GM12878 (cell line): ENCODE measurements around the gene TBC1D19. TPM values are rescaled to one million over a fixed set of nuclear protein-coding genes. Genes with fewer than 3 reads are reported as not detected.
A peak's percentile ranks its signal among the peaks of the same experiment; 100 is the strongest.

Experiments used
- BCLAF1 ChIP-seq: fragments of 450-650 bp; IDR thresholded peaks from 2 replicates; pipeline ENCODE4 v1.6.1; 2017; ENCODE audit warnings: antibody characterized with exemption, mild to moderate bottlenecking, moderate library complexity
- CBX3 ChIP-seq: fragments of 200-600 bp; sonication (generic); IDR thresholded peaks from 2 replicates; pipeline ENCODE4 v1.6.1; 2016; ENCODE audit warnings: low read depth, borderline replicate concordance
- DPF2 ChIP-seq: fragments of 450-650 bp; IDR thresholded peaks from 2 replicates; pipeline ENCODE4 v1.6.1; 2017; ENCODE audit warnings: mild to moderate bottlenecking
- E2F8 ChIP-seq: fragments of 450-650 bp; IDR thresholded peaks from 2 replicates; pipeline ENCODE4 v1.6.1; 2018; ENCODE audit warnings: mild to moderate bottlenecking, low read depth, moderate library complexity; ENCODE audit not compliant: partially characterized antibody
- IRF3 ChIP-seq: fragments of 450-650 bp; IDR thresholded peaks from 2 replicates; pipeline ENCODE4 v1.6.1; 2014; ENCODE audit warnings: mild to moderate bottlenecking
- JUNB ChIP-seq: IDR thresholded peaks from 2 replicates; pipeline ENCODE4 v1.6.1; 2016; ENCODE audit warnings: antibody characterized with exemption, mild to moderate bottlenecking
- SIN3A ChIP-seq: IDR thresholded peaks from 2 replicates; pipeline ENCODE4 v1.6.1; 2012; ENCODE audit warnings: low read depth, low read length, improper control_type of control experiment
- SPI1 ChIP-seq: IDR thresholded peaks from 2 replicates; pipeline ENCODE4 v1.6.1; 2011; ENCODE audit warnings: low read depth, mild to moderate bottlenecking, low read length, moderate library complexity, borderline replicate concordance; ENCODE audit not compliant: insufficient read depth
- SUPT20H ChIP-seq: IDR thresholded peaks from 2 replicates; pipeline ENCODE4 v1.6.1; 2011; ENCODE audit warnings: low read depth, mild to moderate bottlenecking, low read length, moderate library complexity, borderline replicate concordance; ENCODE audit not compliant: control insufficient read depth
- TBL1XR1 ChIP-seq: IDR thresholded peaks from 2 replicates; pipeline ENCODE4 v1.6.1; 2012; ENCODE audit warnings: low read depth, low read length, improper control_type of control experiment
- USF1 ChIP-seq: IDR thresholded peaks from 2 replicates; pipeline ENCODE4 v1.6.1; 2011; ENCODE audit warnings: borderline replicate concordance, low read depth, mild to moderate bottlenecking, moderate library complexity, mixed read lengths, low read length; ENCODE audit not compliant: insufficient read depth; ENCODE audit errors: extremely low read length
- WRNIP1 ChIP-seq: IDR thresholded peaks from 2 replicates; pipeline ENCODE4 v1.6.1; 2011; ENCODE audit warnings: low read depth, low read length, improper control_type of control experiment, borderline replicate concordance
- ZBTB11 ChIP-seq: fragments of 450-650 bp; formaldehyde crosslinking; IDR thresholded peaks from 2 replicates; pipeline ENCODE4 v1.5.0; 2022; ENCODE audit warnings: mild to moderate bottlenecking, missing genetic modification characterization
- ZNF592 ChIP-seq: fragments of 450-650 bp; IDR thresholded peaks from 2 replicates; pipeline ENCODE4 v1.6.1; 2017; ENCODE audit warnings: mild to moderate bottlenecking, moderate library complexity
- polyA plus RNA-seq, 11 experiments: library from polyadenylated mRNA; depleted of rRNA in 4 of 11; unstranded in 6 of 11; stranded (reverse) in 5 of 11; fragments of >200 nt; fragmentation: Nextera tagmentation in 4 of 11; fragmentation: Illumina TruSeq in 1 of 11; extraction: Ambion mirVana in 4 of 11; extraction: Trizol in 1 of 11; gene quantifications; 1 replicate in 1 of 11; 2 replicates in 10 of 11; pipeline versions ENCODE4 v1.2.1 to v1.2.3, GENCODE V29; 2011 to 2016; ENCODE audit warnings: inconsistent platforms in 2 of 11, missing spikeins in 2 of 11, low read depth in 1 of 11
- total RNA-seq, 4 experiments: library from RNA; depleted of rRNA in 3 of 4; stranded (reverse); fragments of >200 nt in 3 of 4; fragmentation: Illumina TruSeq in 1 of 4; extraction: Trizol in 1 of 4; gene quantifications; 2 replicates each; pipeline versions ENCODE4 v1.2.1 to v1.2.3, GENCODE V29; 2013 to 2021

The TBC1D19 gene
- total and polyA plus RNA-seq, 10 of the 15 experiments (the other 5 are each of a cell fraction or from before 2014, with no cell fraction given) = 0.29 to 3.9 (median 2.1) TPM

GRCh38 chr4:26746802-26747213 lies 162.9 kb downstream of the TBC1D19 start (continued):
- TF ChIP-seq ZBTB11 (CRISPR knock-in tag) (no peak), USF1 (peak; percentile 9), JUNB (peak; percentile 100), E2F8 (no peak), TBL1XR1 (peak; percentile 92), DPF2 (peak; percentile 92), SIN3A (no peak), BCLAF1 (no peak), CBX3 (no peak), SPI1 (no peak), WRNIP1 (no peak; the same call in 1 of the 2 replicates), ZNF592 (no peak), IRF3 (no peak), SUPT20H (no peak)
